Body of pancreas (tissue), 4 donors: ENCODE data around the gene FURIN.

Source experiments
- POLR2A ChIP-seq, 3 donors: fragments of 450-650 bp; IDR thresholded peaks; one replicate each; pipeline ENCODE4 v1.6.1; 2016; ENCODE audit warnings: antibody characterized with exemption in 3 of 3, mild to moderate bottlenecking in 2 of 3
- TF ChIP-seq, protein P1 (sequence below), 7 experiments: fragments of 450-650 bp in 4 of 7; fragments of 200-600 bp in 3 of 7; sonication (generic) in 3 of 7; IDR thresholded peaks; one replicate each; pipeline ENCODE4 v1.5.1; 2016 to 2019; ENCODE audit warnings: antibody characterized with exemption in 7 of 7

DNA sequence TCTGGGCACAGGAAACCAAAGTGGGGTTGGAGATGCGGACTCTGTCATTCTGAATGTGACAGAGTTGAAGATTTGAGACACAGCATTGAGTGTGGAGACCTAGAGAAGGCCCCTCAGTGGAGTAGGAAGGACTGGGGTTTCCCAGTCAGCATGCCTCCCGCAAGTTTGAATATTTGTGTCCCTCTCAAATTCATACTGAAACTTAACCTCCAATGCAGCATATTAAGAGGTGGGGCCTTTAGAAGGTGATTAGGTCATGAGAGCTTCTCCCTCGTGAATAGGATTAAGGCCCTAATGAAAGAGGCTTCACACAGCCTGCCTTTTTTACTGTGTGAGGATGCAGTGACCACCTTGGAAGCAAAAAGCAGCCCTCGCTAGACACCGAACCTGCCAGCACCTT, 56.0 kb downstream of the FURIN start:
- TF ChIP-seq, protein P1, sequence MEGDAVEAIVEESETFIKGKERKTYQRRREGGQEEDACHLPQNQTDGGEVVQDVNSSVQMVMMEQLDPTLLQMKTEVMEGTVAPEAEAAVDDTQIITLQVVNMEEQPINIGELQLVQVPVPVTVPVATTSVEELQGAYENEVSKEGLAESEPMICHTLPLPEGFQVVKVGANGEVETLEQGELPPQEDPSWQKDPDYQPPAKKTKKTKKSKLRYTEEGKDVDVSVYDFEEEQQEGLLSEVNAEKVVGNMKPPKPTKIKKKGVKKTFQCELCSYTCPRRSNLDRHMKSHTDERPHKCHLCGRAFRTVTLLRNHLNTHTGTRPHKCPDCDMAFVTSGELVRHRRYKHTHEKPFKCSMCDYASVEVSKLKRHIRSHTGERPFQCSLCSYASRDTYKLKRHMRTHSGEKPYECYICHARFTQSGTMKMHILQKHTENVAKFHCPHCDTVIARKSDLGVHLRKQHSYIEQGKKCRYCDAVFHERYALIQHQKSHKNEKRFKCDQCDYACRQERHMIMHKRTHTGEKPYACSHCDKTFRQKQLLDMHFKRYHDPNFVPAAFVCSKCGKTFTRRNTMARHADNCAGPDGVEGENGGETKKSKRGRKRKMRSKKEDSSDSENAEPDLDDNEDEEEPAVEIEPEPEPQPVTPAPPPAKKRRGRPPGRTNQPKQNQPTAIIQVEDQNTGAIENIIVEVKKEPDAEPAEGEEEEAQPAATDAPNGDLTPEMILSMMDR (IDR thresholded peaks at IDR 0.05), result no peak
- no peak for TF ChIP-seq POLR2A (IDR thresholded peaks at IDR 0.05)
